Measurements from ENCODE around the gene GLT1D1. TPM values are rescaled to one million over a fixed set of nuclear protein-coding genes. Genes with fewer than 3 reads are reported as not detected.
A peak's percentile ranks its signal among the peaks of the same experiment; 100 is the strongest.

The GLT1D1 gene
- total RNA-seq, 1 experiment from 2014 or later = not detected

- no peak for DNase-seq (ENCODE audit: low read depth)
These were observed 61.8 kb downstream of the GLT1D1 start for GRCh38 chr12:128914908-128915563.

- no peak for DNase-seq (ENCODE audit: low read depth)
These were observed 63.1 kb downstream of the GLT1D1 start for GRCh38 chr12:128916425-128916824.

- no peak for DNase-seq (ENCODE audit: low read depth)
These were observed 65.4 kb downstream of the GLT1D1 start for GRCh38 chr12:128918481-128919260.

GRCh38 chr12:128920468-128920867 is 67.2 kb downstream of the GLT1D1 start:
- DNase-seq (ENCODE audit: low read depth) = peak; percentile 38

- DNase-seq (ENCODE audit: low read depth) = no peak
These were observed 75.1 kb downstream of the GLT1D1 start for GRCh38 chr12:128928361-128928760.

GRCh38 chr12:128929057-128929456 is 75.8 kb downstream of the GLT1D1 start:
- no peak for DNase-seq (ENCODE audit: low read depth)

- no peak for DNase-seq (ENCODE audit: low read depth)
These were observed 77.3 kb downstream of the GLT1D1 start for GRCh38 chr12:128930606-128931005.

GRCh38 chr12:128932521-128932920 is 79.2 kb downstream of the GLT1D1 start:
- no peak for DNase-seq (ENCODE audit: low read depth)

GRCh38 chr12:128933039-128933438 is 79.8 kb downstream of the GLT1D1 start:
- DNase-seq (ENCODE audit: low read depth) = no peak

- no peak for DNase-seq (ENCODE audit: low read depth)
These were observed 80.6 kb downstream of the GLT1D1 start for GRCh38 chr12:128933926-128934325.

GRCh38 chr12:128938886-128939285 is 85.6 kb downstream of the GLT1D1 start:
- no peak for DNase-seq (ENCODE audit: low read depth)

- DNase-seq (ENCODE audit: low read depth) = no peak
These were observed 87.0 kb downstream of the GLT1D1 start for GRCh38 chr12:128940090-128940888.

- DNase-seq (ENCODE audit: low read depth) = no peak
These were observed 87.7 kb downstream of the GLT1D1 start for GRCh38 chr12:128940974-128941373.

GRCh38 chr12:128942960-128943477 is 89.7 kb downstream of the GLT1D1 start:
- DNase-seq (ENCODE audit: low read depth) = no peak

- no peak for DNase-seq (ENCODE audit: low read depth)
These were observed 91.7 kb downstream of the GLT1D1 start for GRCh38 chr12:128944956-128945355.

- no peak for DNase-seq (ENCODE audit: low read depth)
These were observed 93.9 kb downstream of the GLT1D1 start for GRCh38 chr12:128947209-128947608.

- no peak for DNase-seq (ENCODE audit: low read depth)
These were observed 95.8 kb downstream of the GLT1D1 start for GRCh38 chr12:128949086-128949485.

GRCh38 chr12:128951448-128951847 is 98.2 kb downstream of the GLT1D1 start:
- no peak for DNase-seq (ENCODE audit: low read depth)

GRCh38 chr12:128956755-128957154 is 103.5 kb downstream of the GLT1D1 start:
- no peak for DNase-seq (ENCODE audit: low read depth)

- no peak for DNase-seq (ENCODE audit: low read depth)
These were observed 106.6 kb downstream of the GLT1D1 start for GRCh38 chr12:128959901-128960300.

GRCh38 chr12:128961308-128961902 is 108.1 kb downstream of the GLT1D1 start:
- DNase-seq (ENCODE audit: low read depth) = no peak

- no peak for DNase-seq (ENCODE audit: low read depth)
These were observed 108.7 kb downstream of the GLT1D1 start for GRCh38 chr12:128961957-128962356.

All from M059J (cell line).